B cell (primary cell): Measurements from ENCODE around the gene ROM1. TPM values are rescaled to one million over a fixed set of nuclear protein-coding genes. Genes with fewer than 3 reads are reported as not detected.

Experiments used
- ATAC-seq: fragments of 200-7000 bp; cut with Tn5 transposase; one replicate; pipeline ENCODE4 v1.10.0; 2021; ENCODE audit warnings: low read depth, mild to moderate bottlenecking, moderate number of reproducible peaks, moderate library complexity
- CTCF ChIA-PET: fragments of 350-600 bp; sonication (Branson Sonifier 250); formaldehyde crosslinking; loops from one replicate; lab custom pipeline; 2021; ENCODE audit warnings: antibody characterized with exemption, inconsistent platforms; lab: Charles Lee
- POLR2A ChIA-PET: fragments of 350-600 bp; sonication (Branson Sonifier 250); formaldehyde crosslinking; loops from one replicate; lab custom pipeline; 2021; ENCODE audit warnings: antibody characterized with exemption; lab: Charles Lee
- DNase-seq: peaks from one replicate; pipeline ENCODE4 v3.0.0; 2013
- H2AFZ ChIP-seq: 2 replicates; pipeline ENCODE4 v1.6.1; 2012; ENCODE audit warnings: mild to moderate bottlenecking, low read depth, low read length; ENCODE audit not compliant: insufficient read depth, poor library complexity, severe bottlenecking
- H3K27ac ChIP-seq, 2 donors: 1 replicate in 1 of 2; 2 replicates in 1 of 2; pipeline ENCODE4 v1.5.1; 2012 to 2013; ENCODE audit warnings: low read length in 2 of 2, mild to moderate bottlenecking in 2 of 2, moderate library complexity in 1 of 2
- H3K27me3 ChIP-seq, 4 experiments: fragments of 200-600 bp in 1 of 4; sonication (generic) in 1 of 4; replicated peaks in 1 of 4; 1 replicate in 2 of 4; 2 replicates in 2 of 4; pipeline versions ENCODE4 v1.6.1 to v1.7.0; 2013 to 2016; ENCODE audit warnings: low read length in 3 of 4, mild to moderate bottlenecking in 2 of 4, mixed read lengths in 1 of 4, moderate library complexity in 1 of 4; ENCODE audit not compliant: insufficient read depth in 4 of 4, control insufficient read depth in 3 of 4; ENCODE audit errors: control extremely low read depth in 1 of 4
- H3K36me3 ChIP-seq, 2 experiments: replicated peaks in 1 of 2; 1 replicate in 1 of 2; 2 replicates in 1 of 2; pipeline versions ENCODE4 v1.6.1 to v1.7.1; 2013; ENCODE audit warnings: low read length in 1 of 2; ENCODE audit not compliant: insufficient read depth in 2 of 2, control insufficient read depth in 1 of 2; ENCODE audit errors: control extremely low read depth in 1 of 2, extremely low read depth in 1 of 2
- H3K4me1 ChIP-seq, 2 donors: fragments of 200-600 bp in 1 of 2; sonication (generic) in 1 of 2; 1 replicate in 1 of 2; 2 replicates in 1 of 2; pipeline versions ENCODE4 v1.5.1 to v1.6.1; 2013 to 2017; ENCODE audit warnings: low read length in 2 of 2; ENCODE audit not compliant: control insufficient read depth in 2 of 2, insufficient read depth in 2 of 2
- H3K4me2 ChIP-seq: replicated peaks from 2 replicates; pipeline ENCODE3; 2012; ENCODE audit warnings: mild to moderate bottlenecking, low read depth, low read length; ENCODE audit not compliant: poor library complexity, severe bottlenecking
- H3K4me3 ChIP-seq, 5 experiments: fragments of 200-600 bp in 1 of 5; sonication (generic) in 1 of 5; 1 replicate in 3 of 5; 2 replicates in 2 of 5; pipeline versions ENCODE4 v1.5.1 to v1.7.0; 2011 to 2016; ENCODE audit warnings: low read length in 4 of 5, mild to moderate bottlenecking in 4 of 5, low read depth in 2 of 5, control low read depth in 1 of 5, moderate library complexity in 1 of 5; ENCODE audit not compliant: insufficient read depth in 1 of 5; ENCODE audit errors: control extremely low read depth in 1 of 5, extremely low read depth in 1 of 5
- H3K79me2 ChIP-seq: fragments of 200-600 bp; sonication (generic); one replicate; pipeline ENCODE4 v1.6.0; 2016; ENCODE audit warnings: low read length; ENCODE audit not compliant: control insufficient read depth, insufficient read depth
- H3K9ac ChIP-seq: fragments of 200-600 bp; sonication (generic); 2 replicates; pipeline ENCODE4 v1.6.1; 2017; ENCODE audit warnings: mild to moderate bottlenecking, low read length, moderate library complexity
- H3K9me3 ChIP-seq, 3 donors: one replicate each; pipeline versions ENCODE4 v1.6.1 to v1.7.1; 2013; ENCODE audit warnings: low read length in 2 of 3; ENCODE audit not compliant: control insufficient read depth in 2 of 3, insufficient read depth in 1 of 3; ENCODE audit errors: control extremely low read depth in 1 of 3
- H4K20me1 ChIP-seq: 2 replicates; pipeline ENCODE4 v1.6.0; 2012; ENCODE audit warnings: mild to moderate bottlenecking, low read length; ENCODE audit not compliant: insufficient read depth, control insufficient read depth, poor library complexity, severe bottlenecking
- H3K27ac Mint-ChIP-seq: one replicate; pipeline ENCODE4 v1.8.0; 2021; ENCODE audit warnings: mixed read lengths
- H3K27me3 Mint-ChIP-seq: one replicate; pipeline ENCODE4 v1.8.0; 2021; ENCODE audit warnings: mixed read lengths
- H3K4me1 Mint-ChIP-seq: one replicate; pipeline ENCODE4 v1.8.0; 2021; ENCODE audit warnings: mixed read lengths
- H3K4me3 Mint-ChIP-seq: one replicate; pipeline ENCODE4 v1.8.0; 2021; ENCODE audit warnings: mixed read lengths
- H3K9me3 Mint-ChIP-seq: one replicate; pipeline ENCODE4 v1.8.0; 2022; ENCODE audit warnings: mixed read lengths; ENCODE audit not compliant: insufficient read depth
- CTCF ChIP-seq: fragments of 200-600 bp; IDR thresholded peaks from one replicate; pipeline ENCODE4 v1.8.0; 2022; ENCODE audit warnings: antibody characterized with exemption, mild to moderate bottlenecking
- EZH2 ChIP-seq: IDR thresholded peaks from 2 replicates; pipeline ENCODE4 v1.6.1; 2012; ENCODE audit warnings: borderline replicate concordance, low read depth, mild to moderate bottlenecking, moderate library complexity, low read length; ENCODE audit not compliant: insufficient read depth, poor library complexity, severe bottlenecking
- WGBS: methylation state at CpG from one replicate; pipeline ENCODE4 v1.1.5; 2013; ENCODE audit warnings: missing lambda C conversion rate; ENCODE audit not compliant: insufficient coverage; 5-methylcytosine and 5-hydroxymethylcytosine counted together
- intact Hi-C: fragments of 100-400 bp; cut with micrococcal nuclease; formaldehyde crosslinking; loops from one replicate; pipeline ENCODE4 v1.10.0; 2022
- polyA plus RNA-seq: library from polyadenylated mRNA; depleted of rRNA; stranded (reverse); fragments of >200 nt; gene quantifications from 2 replicates; pipeline ENCODE4 v1.2.3, GENCODE V29; 2012
- total RNA-seq, 2 donors: library from RNA; stranded (reverse); fragments of 120-200 nt in 1 of 2; gene quantifications; 1 replicate in 1 of 2; 2 replicates in 1 of 2; pipeline versions ENCODE4 v1.2.3 to v1.2.4, GENCODE V29; 2013 to 2022

Gene ROM1
- total and polyA plus RNA-seq, 2 donors (not counting 1 experiment from before 2014, with no cell fraction given), result 1.3 to 2.0 TPM

GRCh38 chr11:62647609-62648005 is 34.5 kb downstream of the ROM1 start:
- Histone ChIP-seq H3K4me2 (no peak overlapping the region), H4K20me1 (peaks cover 9% of the 10 kb centered on the region), H3K79me2 (peaks cover 73% of the 10 kb centered on the region), H3K4me1 (peaks cover 24 to 32% of the 10 kb centered on the region in 2 donors), H3K9me3 (no peaks in the 10 kb centered on the region), H3K36me3 (peaks cover 0 to 39% of the 10 kb centered on the region in 2 experiments), H2AFZ (no peak overlapping the region), H3K27ac (no peak overlapping the region), H3K27me3 (no peaks in the 10 kb centered on the region), H3K9ac (no peak overlapping the region), H3K4me3 (no peak overlapping the region)
- ChIA-PET POLR2A (interaction anchor here (1.0 to 4.7 kb wide), 4 partner anchors 17 to 62 kb away, joined by 3 to 32 read pairs (median 6); partner anchors contain the start of genes C11orf98, CSKMT, LBHD1 and TUT1), CTCF (interaction anchor here (1.5 kb wide), 1 partner anchor 32 kb away, joined by 3 read pairs; no protein-coding TSS in a partner anchor)
- no peak overlapping the region for H3K4me3 Mint-ChIP-seq
- intact Hi-C loops, result loop anchor here (2.0 kb wide), 1 partner anchor 35 kb away; the partner anchor contains the start of genes EML3 and ROM1
- ATAC-seq (no peak), DNase-seq (no peak)
- no peaks in the 10 kb centered on the region for H3K9me3 Mint-ChIP-seq
- H3K4me1 Mint-ChIP-seq, result peaks cover 30% of the 10 kb centered on the region
- no peaks in the 10 kb centered on the region for H3K27me3 Mint-ChIP-seq
- TF ChIP-seq CTCF (no peak), EZH2 (no peak)
- H3K27ac Mint-ChIP-seq, result no peak overlapping the region
- 90% methylated on average over 5 of the region's 6 CpGs for WGBS

DNA sequence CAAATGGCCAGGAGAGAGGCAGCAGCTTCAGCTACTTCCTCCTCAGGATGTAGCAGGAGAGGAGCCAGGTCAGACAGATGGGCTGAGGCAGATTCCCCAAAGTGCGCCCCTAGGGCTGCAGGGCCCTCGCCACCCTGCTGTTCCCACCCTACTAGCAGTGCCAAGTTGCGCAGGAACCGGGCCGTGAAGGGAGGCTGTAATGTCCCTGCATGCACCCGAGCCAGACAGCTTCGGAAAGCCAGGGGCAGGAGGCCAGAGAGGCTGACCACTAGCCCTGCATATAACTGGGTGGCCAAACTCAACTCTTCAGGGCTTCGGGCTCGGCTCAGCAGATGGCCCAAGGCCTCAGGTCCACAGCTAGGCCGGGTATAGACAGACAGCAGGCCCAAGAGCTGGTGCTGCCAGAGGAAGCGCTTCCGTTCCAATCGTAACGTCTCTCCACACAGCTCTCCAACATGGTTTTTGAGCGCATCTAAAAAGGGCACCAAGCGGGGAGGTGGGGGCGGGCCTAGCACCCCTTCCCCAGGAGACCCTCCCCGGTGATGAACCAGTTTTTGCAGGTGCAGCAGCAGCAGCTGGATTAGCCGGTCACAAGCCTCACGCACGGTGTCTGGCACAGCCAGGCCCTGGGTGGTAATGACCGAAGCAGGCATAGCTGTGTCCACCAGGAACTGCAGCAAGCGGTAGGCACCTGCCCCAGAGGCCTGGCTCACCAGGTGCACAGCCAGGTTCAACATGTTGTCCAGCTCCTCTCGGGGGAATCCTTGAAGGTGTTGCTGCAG is 35.3 kb downstream of the ROM1 start:
- Histone ChIP-seq H3K36me3 (peaks cover 0 to 32% of the 10 kb centered on the region in 2 experiments), H3K4me2 (no peak overlapping the region), H3K27ac (no peak overlapping the region), H2AFZ (no peak overlapping the region), H3K27me3 (no peaks in the 10 kb centered on the region), H3K9ac (no peak overlapping the region), H3K4me1 (peaks cover 25 to 34% of the 10 kb centered on the region in 2 donors), H3K9me3 (no peaks in the 10 kb centered on the region), H3K79me2 (peaks cover 73% of the 10 kb centered on the region), H4K20me1 (peaks cover 9% of the 10 kb centered on the region), H3K4me3 (no peak overlapping the region)
- DNase-seq, result no peak
- intact Hi-C loops, result no loop called here
- no peaks in the 10 kb centered on the region for H3K9me3 Mint-ChIP-seq
- 97% methylated on average over 24 of the region's 24 CpGs for WGBS
- peaks cover 33% of the 10 kb centered on the region for H3K4me1 Mint-ChIP-seq
- ATAC-seq, result no peak
- H3K4me3 Mint-ChIP-seq, result no peak overlapping the region
- no peaks in the 10 kb centered on the region for H3K27me3 Mint-ChIP-seq
- no peak for TF ChIP-seq EZH2
- no peak for TF ChIP-seq CTCF
- no peak overlapping the region for H3K27ac Mint-ChIP-seq
- POLR2A ChIA-PET, result interaction anchor here (1.0 to 4.7 kb wide), 3 partner anchors 16 to 61 kb away, joined by 3 to 32 read pairs (median 6); partner anchors contain the start of genes C11orf98, CSKMT, LBHD1 and UQCC3
- CTCF ChIA-PET, result interaction anchor here (0.9 to 1.5 kb wide), 3 partner anchors 17 to 32 kb away, joined by 3 read pairs; partner anchors contain the start of genes C11orf98 and CSKMT
